Glutamatergic neuron (in vitro differentiated cells): ENCODE results near the gene JMY. TPM values are rescaled to one million over a fixed set of nuclear protein-coding genes. Genes with fewer than 3 reads are reported as not detected.

Source experiments
- DNase-seq: peaks from one replicate; pipeline ENCODE4 v3.0.0; 2022
- H3K27ac Mint-ChIP-seq: one replicate; pipeline ENCODE4 v1.8.0; 2020; ENCODE audit warnings: mild to moderate bottlenecking, mixed read lengths, inconsistent platforms; ENCODE audit not compliant: unreplicated experiment
- H3K27me3 Mint-ChIP-seq: one replicate; pipeline ENCODE4 v1.8.0; 2020; ENCODE audit warnings: mild to moderate bottlenecking, moderate library complexity, mixed read lengths, inconsistent platforms; ENCODE audit not compliant: unreplicated experiment
- H3K36me3 Mint-ChIP-seq: one replicate; pipeline ENCODE4 v1.8.0; 2020; ENCODE audit warnings: mild to moderate bottlenecking, mixed read lengths, inconsistent platforms; ENCODE audit not compliant: unreplicated experiment
- H3K4me1 Mint-ChIP-seq: one replicate; pipeline ENCODE4 v1.8.0; 2020; ENCODE audit warnings: mild to moderate bottlenecking, low read depth, mixed read lengths, inconsistent platforms; ENCODE audit not compliant: unreplicated experiment
- H3K4me3 Mint-ChIP-seq: one replicate; pipeline ENCODE4 v1.8.0; 2020; ENCODE audit warnings: mild to moderate bottlenecking, mixed read lengths, inconsistent platforms; ENCODE audit not compliant: unreplicated experiment
- H3K9me3 Mint-ChIP-seq: one replicate; pipeline ENCODE4 v1.8.0; 2020; ENCODE audit warnings: mild to moderate bottlenecking, moderate library complexity, mixed read lengths, inconsistent platforms; ENCODE audit not compliant: unreplicated experiment
- total RNA-seq: library from RNA; stranded (reverse); fragmentation: NEBNext Ultra II Directional; extraction: Animal tissue kit (Norgen Biotek cat#: 25700); gene quantifications from one replicate; pipeline ENCODE4 v1.2.1, GENCODE V29; 2021; ENCODE audit not compliant: unreplicated experiment
- TF ChIP-seq, protein P1 (sequence below): fragments of 200-600 bp; sonication (generic); IDR thresholded peaks from one replicate; pipeline ENCODE4 v1.5.0; 2021; ENCODE audit not compliant: partially characterized antibody, unreplicated experiment

The JMY gene
- total RNA-seq, 1 donor from 2014 or later = 22.2 TPM

DNA sequence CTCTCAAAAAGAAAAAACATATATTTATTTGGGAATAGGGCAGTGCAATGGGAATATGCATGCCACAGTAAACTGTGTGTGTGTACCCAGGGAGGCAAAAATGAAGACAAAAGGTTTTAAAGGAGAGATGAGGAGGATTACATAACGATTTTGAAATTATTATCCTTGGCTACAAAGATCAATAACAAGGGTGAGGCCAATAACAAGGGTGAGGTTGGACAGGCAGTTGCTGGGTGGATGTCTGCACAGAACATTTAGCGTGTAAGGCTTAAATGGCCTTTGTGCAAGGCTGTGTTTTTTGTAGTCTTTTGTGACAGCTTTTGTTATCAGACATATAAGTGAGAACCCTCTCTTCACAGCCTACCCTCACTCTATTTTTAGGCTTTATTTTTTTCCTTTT is 114.0 kb downstream of the JMY start:
- H3K4me1 Mint-ChIP-seq = no peaks in the 10 kb centered on the region
- peaks cover 6% of the 10 kb centered on the region for H3K9me3 Mint-ChIP-seq
- TF ChIP-seq, protein P1, sequence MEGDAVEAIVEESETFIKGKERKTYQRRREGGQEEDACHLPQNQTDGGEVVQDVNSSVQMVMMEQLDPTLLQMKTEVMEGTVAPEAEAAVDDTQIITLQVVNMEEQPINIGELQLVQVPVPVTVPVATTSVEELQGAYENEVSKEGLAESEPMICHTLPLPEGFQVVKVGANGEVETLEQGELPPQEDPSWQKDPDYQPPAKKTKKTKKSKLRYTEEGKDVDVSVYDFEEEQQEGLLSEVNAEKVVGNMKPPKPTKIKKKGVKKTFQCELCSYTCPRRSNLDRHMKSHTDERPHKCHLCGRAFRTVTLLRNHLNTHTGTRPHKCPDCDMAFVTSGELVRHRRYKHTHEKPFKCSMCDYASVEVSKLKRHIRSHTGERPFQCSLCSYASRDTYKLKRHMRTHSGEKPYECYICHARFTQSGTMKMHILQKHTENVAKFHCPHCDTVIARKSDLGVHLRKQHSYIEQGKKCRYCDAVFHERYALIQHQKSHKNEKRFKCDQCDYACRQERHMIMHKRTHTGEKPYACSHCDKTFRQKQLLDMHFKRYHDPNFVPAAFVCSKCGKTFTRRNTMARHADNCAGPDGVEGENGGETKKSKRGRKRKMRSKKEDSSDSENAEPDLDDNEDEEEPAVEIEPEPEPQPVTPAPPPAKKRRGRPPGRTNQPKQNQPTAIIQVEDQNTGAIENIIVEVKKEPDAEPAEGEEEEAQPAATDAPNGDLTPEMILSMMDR = no peak
- DNase-seq = no peak
- H3K27ac Mint-ChIP-seq = no peak overlapping the region
- no peak overlapping the region for H3K4me3 Mint-ChIP-seq
- H3K36me3 Mint-ChIP-seq = peaks cover 5% of the 10 kb centered on the region
- peaks cover 2% of the 10 kb centered on the region for H3K27me3 Mint-ChIP-seq

GRCh38 chr5:79357398-79357797 is 121.5 kb downstream of the JMY start:
- H3K36me3 Mint-ChIP-seq = no peaks in the 10 kb centered on the region

More at GRCh38 chr5:79357398-79357797, 121.5 kb downstream of the JMY start:
- Mint-ChIP-seq H3K27ac (no peak overlapping the region), H3K4me3 (no peak overlapping the region), H3K27me3 (peaks cover 2% of the 10 kb centered on the region), H3K4me1 (no peaks in the 10 kb centered on the region), H3K9me3 (peaks cover 6% of the 10 kb centered on the region)
- no peak for DNase-seq
- TF ChIP-seq, protein P1 = no peak

Other genes with a start within 250 kb of the JMY start
- gene DMGDH, start 166.5 kb upstream of the JMY start, total RNA-seq = 1.7 TPM
- not detected for gene BHMT2, start 166.4 kb upstream of the JMY start, total RNA-seq
- gene BHMT, start 124.3 kb upstream of the JMY start, total RNA-seq = 20.4 TPM